ENCODE results near the gene GALNTL6. TPM values are rescaled to one million over a fixed set of nuclear protein-coding genes. Genes with fewer than 3 reads are reported as not detected.
"Not testable (repeated sequence)": the region's sequence is repeated elsewhere in the genome, so short reads cannot be mapped to it uniquely, and the experiment has no call there.

Gene GALNTL6
- total RNA-seq, 1 donor from 2014 or later = 2.1 TPM

GRCh38 chr4:172778583-172778982, 965.4 kb downstream of the GALNTL6 start:
- no peaks in the 10 kb centered on the region for H3K27me3 ChIP-seq (ENCODE audit: control insufficient read depth in 3 of 3, insufficient read depth in 3 of 3, low read length in 3 of 3)
- no peaks in the 10 kb centered on the region for H3K9me3 ChIP-seq (ENCODE audit: control insufficient read depth in 3 of 3, low read length in 3 of 3)
- H3K4me1 ChIP-seq (ENCODE audit: control insufficient read depth in 3 of 3, insufficient read depth in 3 of 3, low read length in 3 of 3) = no peaks in the 10 kb centered on the region
- H3K4me3 ChIP-seq (ENCODE audit: low read length in 3 of 3) = no peak overlapping the region
- no peaks in the 10 kb centered on the region for H3K36me3 ChIP-seq (ENCODE audit: control insufficient read depth in 3 of 3, insufficient read depth in 3 of 3, low read length in 3 of 3)
- no peak overlapping the region for H3K27ac ChIP-seq (ENCODE audit: low read depth, low read length)
- H3K9ac ChIP-seq (ENCODE audit: low read depth in 1 of 3, low read length in 3 of 3) = no peak overlapping the region

- no peaks in the 10 kb centered on the region for H3K27me3 ChIP-seq (ENCODE audit: control insufficient read depth in 3 of 3, insufficient read depth in 3 of 3, low read length in 3 of 3)
- H3K9me3 ChIP-seq (ENCODE audit: control insufficient read depth in 3 of 3, low read length in 3 of 3) = no peaks in the 10 kb centered on the region
- no peaks in the 10 kb centered on the region for H3K36me3 ChIP-seq (ENCODE audit: control insufficient read depth in 3 of 3, insufficient read depth in 3 of 3, low read length in 3 of 3)
- H3K9ac ChIP-seq (ENCODE audit: low read depth in 1 of 3, low read length in 3 of 3) = no peak overlapping the region
- H3K27ac ChIP-seq (ENCODE audit: low read depth, low read length) = no peak overlapping the region
- H3K4me1 ChIP-seq (ENCODE audit: control insufficient read depth in 3 of 3, insufficient read depth in 3 of 3, low read length in 3 of 3) = no peaks in the 10 kb centered on the region
- no peak overlapping the region for H3K4me3 ChIP-seq (ENCODE audit: low read length in 3 of 3)
Measured at GRCh38 chr4:172780566-172781081, 967.4 kb downstream of the GALNTL6 start.

- no peak overlapping the region for H3K9ac ChIP-seq (ENCODE audit: low read depth in 1 of 3, low read length in 3 of 3)
- no peaks in the 10 kb centered on the region for H3K36me3 ChIP-seq (ENCODE audit: control insufficient read depth in 3 of 3, insufficient read depth in 3 of 3, low read length in 3 of 3)
- no peak overlapping the region for H3K4me3 ChIP-seq (ENCODE audit: low read length in 3 of 3)
- H3K4me1 ChIP-seq (ENCODE audit: control insufficient read depth in 3 of 3, insufficient read depth in 3 of 3, low read length in 3 of 3) = no peaks in the 10 kb centered on the region
- H3K27me3 ChIP-seq (ENCODE audit: control insufficient read depth in 3 of 3, insufficient read depth in 3 of 3, low read length in 3 of 3) = no peaks in the 10 kb centered on the region
- no peak overlapping the region for H3K27ac ChIP-seq (ENCODE audit: low read depth, low read length)
- no peaks in the 10 kb centered on the region for H3K9me3 ChIP-seq (ENCODE audit: control insufficient read depth in 3 of 3, low read length in 3 of 3)
Measured at GRCh38 chr4:172785613-172786012, 972.4 kb downstream of the GALNTL6 start.

- no peak overlapping the region for H3K27ac ChIP-seq (ENCODE audit: low read depth, low read length)
- no peaks in the 10 kb centered on the region for H3K4me1 ChIP-seq (ENCODE audit: control insufficient read depth in 3 of 3, insufficient read depth in 3 of 3, low read length in 3 of 3)
- no peaks in the 10 kb centered on the region for H3K9me3 ChIP-seq (ENCODE audit: control insufficient read depth in 3 of 3, low read length in 3 of 3)
- H3K9ac ChIP-seq (ENCODE audit: low read depth in 1 of 3, low read length in 3 of 3) = no peak overlapping the region
- no peaks in the 10 kb centered on the region for H3K36me3 ChIP-seq (ENCODE audit: control insufficient read depth in 3 of 3, insufficient read depth in 3 of 3, low read length in 3 of 3)
- H3K4me3 ChIP-seq (ENCODE audit: low read length in 3 of 3) = no peak overlapping the region
- H3K27me3 ChIP-seq (ENCODE audit: control insufficient read depth in 3 of 3, insufficient read depth in 3 of 3, low read length in 3 of 3) = no peaks in the 10 kb centered on the region
Measured at GRCh38 chr4:172786039-172786792, 973.0 kb downstream of the GALNTL6 start.

- Histone ChIP-seq H3K36me3 (ENCODE audit: control insufficient read depth in 3 of 3, insufficient read depth in 3 of 3, low read length in 3 of 3) (no peaks in the 10 kb centered on the region), H3K27ac (ENCODE audit: low read depth, low read length) (no peak overlapping the region)
Measured at GRCh38 chr4:172787111-172787510, 973.9 kb downstream of the GALNTL6 start.

GRCh38 chr4:172791841-172792240, 978.6 kb downstream of the GALNTL6 start:
- H3K27me3 ChIP-seq (ENCODE audit: control insufficient read depth in 3 of 3, insufficient read depth in 3 of 3, low read length in 3 of 3) = no peaks in the 10 kb centered on the region
- H3K27ac ChIP-seq (ENCODE audit: low read depth, low read length) = no peak overlapping the region
- no peak overlapping the region for H3K9ac ChIP-seq (ENCODE audit: low read depth in 1 of 3, low read length in 3 of 3)
- H3K4me3 ChIP-seq (ENCODE audit: low read length in 3 of 3) = no peak overlapping the region
- H3K4me1 ChIP-seq (ENCODE audit: control insufficient read depth in 3 of 3, insufficient read depth in 3 of 3, low read length in 3 of 3) = no peaks in the 10 kb centered on the region
- H3K36me3 ChIP-seq (ENCODE audit: control insufficient read depth in 3 of 3, insufficient read depth in 3 of 3, low read length in 3 of 3) = no peaks in the 10 kb centered on the region
- H3K9me3 ChIP-seq (ENCODE audit: control insufficient read depth in 3 of 3, low read length in 3 of 3) = no peaks in the 10 kb centered on the region

More at GRCh38 chr4:172787111-172787510, 973.9 kb downstream of the GALNTL6 start:
- no peaks in the 10 kb centered on the region for H3K27me3 ChIP-seq (ENCODE audit: control insufficient read depth in 3 of 3, insufficient read depth in 3 of 3, low read length in 3 of 3)
- H3K9me3 ChIP-seq (ENCODE audit: control insufficient read depth in 3 of 3, low read length in 3 of 3) = no peaks in the 10 kb centered on the region
- H3K4me1 ChIP-seq (ENCODE audit: control insufficient read depth in 3 of 3, insufficient read depth in 3 of 3, low read length in 3 of 3) = no peaks in the 10 kb centered on the region
- H3K4me3 ChIP-seq (ENCODE audit: low read length in 3 of 3) = no peak overlapping the region
- no peak overlapping the region for H3K9ac ChIP-seq (ENCODE audit: low read depth in 1 of 3, low read length in 3 of 3)

- H3K27me3 ChIP-seq (ENCODE audit: control insufficient read depth in 3 of 3, insufficient read depth in 3 of 3, low read length in 3 of 3) = no peaks in the 10 kb centered on the region
- H3K27ac ChIP-seq (ENCODE audit: low read depth, low read length) = no peak overlapping the region
- H3K9me3 ChIP-seq (ENCODE audit: control insufficient read depth in 3 of 3, low read length in 3 of 3) = no peaks in the 10 kb centered on the region
- H3K4me3 ChIP-seq (ENCODE audit: low read length in 3 of 3) = no peak overlapping the region
- H3K4me1 ChIP-seq (ENCODE audit: control insufficient read depth in 3 of 3, insufficient read depth in 3 of 3, low read length in 3 of 3) = no peaks in the 10 kb centered on the region
- H3K9ac ChIP-seq (ENCODE audit: low read depth in 1 of 3, low read length in 3 of 3) = no peak overlapping the region
- no peaks in the 10 kb centered on the region for H3K36me3 ChIP-seq (ENCODE audit: control insufficient read depth in 3 of 3, insufficient read depth in 3 of 3, low read length in 3 of 3)
Measured at GRCh38 chr4:172793565-172794306, 980.5 kb downstream of the GALNTL6 start.

GRCh38 chr4:172794307-172794703, 981.1 kb downstream of the GALNTL6 start:
- H3K9me3 ChIP-seq (ENCODE audit: control insufficient read depth in 3 of 3, low read length in 3 of 3) = no peaks in the 10 kb centered on the region
- H3K36me3 ChIP-seq (ENCODE audit: control insufficient read depth in 3 of 3, insufficient read depth in 3 of 3, low read length in 3 of 3) = no peaks in the 10 kb centered on the region
- H3K4me3 ChIP-seq (ENCODE audit: low read length in 3 of 3) = no peak overlapping the region
- H3K27ac ChIP-seq (ENCODE audit: low read depth, low read length) = no peak overlapping the region
- no peaks in the 10 kb centered on the region for H3K27me3 ChIP-seq (ENCODE audit: control insufficient read depth in 3 of 3, insufficient read depth in 3 of 3, low read length in 3 of 3)
- no peak overlapping the region for H3K9ac ChIP-seq (ENCODE audit: low read depth in 1 of 3, low read length in 3 of 3)
- no peaks in the 10 kb centered on the region for H3K4me1 ChIP-seq (ENCODE audit: control insufficient read depth in 3 of 3, insufficient read depth in 3 of 3, low read length in 3 of 3)

- H3K9ac ChIP-seq (ENCODE audit: low read depth in 1 of 3, low read length in 3 of 3); H3K9me3 ChIP-seq (ENCODE audit: control insufficient read depth in 3 of 3, low read length in 3 of 3); H3K4me1 ChIP-seq (ENCODE audit: control insufficient read depth in 3 of 3, insufficient read depth in 3 of 3, low read length in 3 of 3); H3K36me3 ChIP-seq (ENCODE audit: control insufficient read depth in 3 of 3, insufficient read depth in 3 of 3, low read length in 3 of 3); H3K27me3 ChIP-seq (ENCODE audit: control insufficient read depth in 3 of 3, insufficient read depth in 3 of 3, low read length in 3 of 3); H3K27ac ChIP-seq (ENCODE audit: low read depth, low read length); H3K4me3 ChIP-seq (ENCODE audit: low read length in 3 of 3): not testable (repeated sequence)
Measured at GRCh38 chr4:172797281-172797680, 984.1 kb downstream of the GALNTL6 start.

- no peak overlapping the region for H3K4me3 ChIP-seq (ENCODE audit: low read length in 3 of 3)
- H3K27ac ChIP-seq (ENCODE audit: low read depth, low read length) = no peak overlapping the region
- no peaks in the 10 kb centered on the region for H3K9me3 ChIP-seq (ENCODE audit: control insufficient read depth in 3 of 3, low read length in 3 of 3)
- peaks cover 0 to 3% (median 0%) of the 10 kb centered on the region in 3 donors for H3K27me3 ChIP-seq (ENCODE audit: control insufficient read depth in 3 of 3, insufficient read depth in 3 of 3, low read length in 3 of 3)
- H3K9ac ChIP-seq (ENCODE audit: low read depth in 1 of 3, low read length in 3 of 3) = no peak overlapping the region
- H3K36me3 ChIP-seq (ENCODE audit: control insufficient read depth in 3 of 3, insufficient read depth in 3 of 3, low read length in 3 of 3) = no peaks in the 10 kb centered on the region
- no peaks in the 10 kb centered on the region for H3K4me1 ChIP-seq (ENCODE audit: control insufficient read depth in 3 of 3, insufficient read depth in 3 of 3, low read length in 3 of 3)
Measured at GRCh38 chr4:172802032-172802431, 988.8 kb downstream of the GALNTL6 start.

Data from skeletal muscle tissue (tissue), 4 donors.